Measurements from ENCODE around the gene RPL35A. TPM values are rescaled to one million over a fixed set of nuclear protein-coding genes. Genes with fewer than 3 reads are reported as not detected.

RPL35A gene
- total RNA-seq, 2 experiments from 2014 or later = 2,199 to 2,238 TPM

GRCh38 chr3:197959500-197959890 lies 9.5 kb downstream of the RPL35A start:
- TF ChIP-seq CTCF (IDR thresholded peaks at IDR 0.05) = no peak
- no peak for ATAC-seq (ENCODE audit: poor library complexity)
- no peaks in the 10 kb centered on the region for H3K9me3 Mint-ChIP-seq
- H3K27me3 ChIP-seq (ENCODE audit: control insufficient read depth in 1 of 2, insufficient read depth in 2 of 2, low read length in 2 of 2) = no peaks in the 10 kb centered on the region
- H3K27me3 Mint-ChIP-seq = no peaks in the 10 kb centered on the region
- H3K9me3 ChIP-seq (ENCODE audit: control insufficient read depth in 1 of 2, insufficient read depth in 1 of 2, low read length in 2 of 2) = no peaks in the 10 kb centered on the region
- peaks cover 36% of the 10 kb centered on the region for H3K4me1 ChIP-seq (ENCODE audit: insufficient read depth, low read length)
- H3K27ac ChIP-seq (ENCODE audit: low read depth in 1 of 2, low read length in 2 of 2) = peak overlapping the region; percentile 34 to 66
- H3K27ac Mint-ChIP-seq = peak overlapping the region; percentile 95
- peaks cover 36% of the 10 kb centered on the region for H3K36me3 ChIP-seq (ENCODE audit: insufficient read depth, low read length)
- H3K36me3 Mint-ChIP-seq (ENCODE audit: low read depth) = peaks cover 46% of the 10 kb centered on the region
- DNase-seq = no peak
- peak overlapping the region; percentile 90 for H3K4me3 Mint-ChIP-seq
- ChIA-PET POLR2A (interaction anchor here (5.1 kb wide), 1 partner anchor 10 kb away, joined by 41 read pairs; the partner anchor contains the start of gene RPL35A), CTCF (interaction anchor here (1.2 kb wide), 1 partner anchor 17 kb away, joined by 3 read pairs; no protein-coding TSS in a partner anchor)
- intact Hi-C loops (cut with DNase I, micrococcal nuclease) = loop anchor here (10.0 kb wide), 2 partner anchors 125 to 665 kb away; partner anchors contain the start of gene DLG1 (in 1 of the 2)
- peak overlapping the region; percentile 91 for H3K4me3 ChIP-seq (ENCODE audit: low read length)
- peaks cover 57% of the 10 kb centered on the region for H3K4me1 Mint-ChIP-seq (ENCODE audit: low read depth)

GRCh38 chr3:197959891-197960693 lies 10.1 kb downstream of the RPL35A start, which contains the start of gene LMLN:
Gene LMLN, plus strand, starts transcription at chr3:197960217. Its CDS starts 29 bp downstream, at chr3:197960246.
- H3K4me1 Mint-ChIP-seq (ENCODE audit: low read depth) = peaks cover 52% of the 10 kb centered on the region
- CTCF ChIA-PET = interaction anchor here (1.2 kb wide), 1 partner anchor 17 kb away, joined by 3 read pairs; no protein-coding TSS in a partner anchor
- peak within 1 kb of the TSS; percentile 60 to 84 for H3K27ac ChIP-seq (ENCODE audit: low read depth in 1 of 2, low read length in 2 of 2)
- H3K27me3 Mint-ChIP-seq = no peaks in the 10 kb centered on the region
- ATAC-seq (ENCODE audit: poor library complexity) (peak; percentile 91), DNase-seq (peak; percentile 89 to 98 (median 94))
- peaks cover 36% of the 10 kb centered on the region for H3K4me1 ChIP-seq (ENCODE audit: insufficient read depth, low read length)
- POLR2A ChIA-PET = interaction anchor here (5.1 kb wide), 1 partner anchor 10 kb away, joined by 41 read pairs; the partner anchor contains the start of gene RPL35A
- peaks cover 40% of the 10 kb centered on the region for H3K36me3 Mint-ChIP-seq (ENCODE audit: low read depth)
- H3K27me3 ChIP-seq (ENCODE audit: control insufficient read depth in 1 of 2, insufficient read depth in 2 of 2, low read length in 2 of 2) = no peaks in the 10 kb centered on the region
- H3K9me3 Mint-ChIP-seq = no peaks in the 10 kb centered on the region
- peak within 1 kb of the TSS; percentile 91 for H3K4me3 ChIP-seq (ENCODE audit: low read length)
- TF ChIP-seq CTCF (IDR thresholded peaks at IDR 0.05) = no peak
- H3K36me3 ChIP-seq (ENCODE audit: insufficient read depth, low read length) = peaks cover 30% of the 10 kb centered on the region
- H3K27ac Mint-ChIP-seq = peak within 1 kb of the TSS; percentile 95
- H3K4me3 Mint-ChIP-seq = peak within 1 kb of the TSS; percentile 90
- no peaks in the 10 kb centered on the region for H3K9me3 ChIP-seq (ENCODE audit: control insufficient read depth in 1 of 2, insufficient read depth in 1 of 2, low read length in 2 of 2)
- intact Hi-C loops (cut with DNase I, micrococcal nuclease) = loop anchor here (1.0 to 10.0 kb wide), 3 partner anchors 10 to 665 kb away; partner anchors contain the start of genes DLG1 (in 1 of the 2) and RPL35A (in 1 of the 2)

- POLR2A ChIA-PET = interaction anchor here (1.4 to 5.1 kb wide), 2 partner anchors 8 to 11 kb away, joined by 4 to 41 read pairs; partner anchors contain the start of gene RPL35A
- peak overlapping the region; percentile 90 for H3K4me3 Mint-ChIP-seq
- no peaks in the 10 kb centered on the region for H3K9me3 Mint-ChIP-seq
- no peak for TF ChIP-seq CTCF (IDR thresholded peaks at IDR 0.05)
- ATAC-seq (ENCODE audit: poor library complexity) (no peak), DNase-seq (no peak)
- peaks cover 32% of the 10 kb centered on the region for H3K36me3 Mint-ChIP-seq (ENCODE audit: low read depth)
- Histone ChIP-seq H3K27me3 (ENCODE audit: control insufficient read depth in 1 of 2, insufficient read depth in 2 of 2, low read length in 2 of 2) (no peaks in the 10 kb centered on the region), H3K27ac (ENCODE audit: low read depth in 1 of 2, low read length in 2 of 2) (peak overlapping the region; percentile 60 to 84), H3K4me1 (ENCODE audit: insufficient read depth, low read length) (peaks cover 36% of the 10 kb centered on the region), H3K9me3 (ENCODE audit: control insufficient read depth in 1 of 2, insufficient read depth in 1 of 2, low read length in 2 of 2) (no peaks in the 10 kb centered on the region), H3K36me3 (ENCODE audit: insufficient read depth, low read length) (peaks cover 21% of the 10 kb centered on the region), H3K4me3 (ENCODE audit: low read length) (peak overlapping the region; percentile 91)
- H3K27ac Mint-ChIP-seq = peak overlapping the region; percentile 95
- H3K4me1 Mint-ChIP-seq (ENCODE audit: low read depth) = peaks cover 46% of the 10 kb centered on the region
- CTCF ChIA-PET = interaction anchor here (1.1 to 1.2 kb wide), 3 partner anchors 14 to 119 kb away, joined by 3 to 4 read pairs (median 3); no protein-coding TSS in a partner anchor
- intact Hi-C loops (cut with DNase I, micrococcal nuclease) = loop anchor here in 1 of 2 experiments (1.0 kb wide), 1 partner anchor 11 kb away; the partner anchor contains the start of gene RPL35A
- no peaks in the 10 kb centered on the region for H3K27me3 Mint-ChIP-seq
These were observed 10.9 kb downstream of the RPL35A start for GRCh38 chr3:197960694-197961581.
